Adrenal gland (tissue), 5 donors: ENCODE data around the gene ASTL.

Source experiments
- CTCF ChIP-seq, 6 experiments: fragments of 450-650 bp in 4 of 6; fragments of 200-600 bp in 2 of 6; sonication (generic) in 1 of 6; IDR thresholded peaks; 1 replicate in 5 of 6; 2 replicates in 1 of 6; pipeline versions ENCODE4 v1.5.1 to v1.8.0; 2016 to 2021; ENCODE audit warnings: antibody characterized with exemption in 6 of 6, mild to moderate bottlenecking in 2 of 6, moderate library complexity in 1 of 6
- POLR2A ChIP-seq, 2 donors: fragments of 450-650 bp; IDR thresholded peaks; one replicate each; pipeline ENCODE4 v1.6.1; 2017; ENCODE audit warnings: antibody characterized with exemption in 2 of 2, mild to moderate bottlenecking in 2 of 2, moderate library complexity in 1 of 2
- donor health status: DM: no; HTN: no; CAD: no.

- TF ChIP-seq CTCF (IDR thresholded peaks at IDR 0.05) = no peak
- TF ChIP-seq POLR2A (IDR thresholded peaks at IDR 0.05) = no peak
These were observed 32.3 kb upstream of the ASTL start for GRCh38 chr2:96170626-96171025.
